Activated T-cell treated with anti-CD3 and anti-CD28 coated beads, Interleukin-2, amount 50 U/mL, for 72 hours (primary cell): ENCODE data around the gene PLA2G7. TPM values are rescaled to one million over a fixed set of nuclear protein-coding genes. Genes with fewer than 3 reads are reported as not detected.

Experiments used
- ATAC-seq, 2 donors: fragments of 150-1000 bp; cut with Tn5 transposase; replicated peaks in 1 of 2; 2 replicates each; pipeline ENCODE4 v1.10.0; 2021; ENCODE audit warnings: moderate library complexity in 2 of 2, mild to moderate bottlenecking in 1 of 2
- DNase-seq, 2 donors: peaks; one replicate each; pipeline ENCODE4 v3.0.0; 2021 to 2022; ENCODE audit warnings: mixed read lengths in 1 of 2
- H3K27ac Mint-ChIP-seq: one replicate; pipeline ENCODE4 v1.8.0; 2022; ENCODE audit warnings: mild to moderate bottlenecking, moderate library complexity, mixed read lengths
- H3K27me3 Mint-ChIP-seq: one replicate; pipeline ENCODE4 v1.8.0; 2022; ENCODE audit warnings: low read depth, mixed read lengths
- H3K36me3 Mint-ChIP-seq, 2 donors: one replicate each; pipeline ENCODE4 v1.8.0; 2022; ENCODE audit warnings: mixed read lengths in 2 of 2, mild to moderate bottlenecking in 1 of 2; ENCODE audit not compliant: insufficient read depth in 2 of 2
- H3K4me1 Mint-ChIP-seq: one replicate; pipeline ENCODE4 v1.8.0; 2022; ENCODE audit warnings: low read depth, mixed read lengths
- H3K4me3 Mint-ChIP-seq, 2 donors: one replicate each; pipeline ENCODE4 v1.8.0; 2022; ENCODE audit warnings: mild to moderate bottlenecking in 2 of 2, mixed read lengths in 2 of 2, moderate library complexity in 2 of 2
- H3K9me3 Mint-ChIP-seq, 2 donors: one replicate each; pipeline ENCODE4 v1.8.0; 2022; ENCODE audit warnings: mixed read lengths in 2 of 2
- total RNA-seq, 2 donors: library from RNA; stranded (reverse); gene quantifications; one replicate each; pipeline ENCODE4 v1.2.3, GENCODE V29; 2022

PLA2G7 gene
- total RNA-seq, 2 donors from 2014 or later = not detected

DNA sequence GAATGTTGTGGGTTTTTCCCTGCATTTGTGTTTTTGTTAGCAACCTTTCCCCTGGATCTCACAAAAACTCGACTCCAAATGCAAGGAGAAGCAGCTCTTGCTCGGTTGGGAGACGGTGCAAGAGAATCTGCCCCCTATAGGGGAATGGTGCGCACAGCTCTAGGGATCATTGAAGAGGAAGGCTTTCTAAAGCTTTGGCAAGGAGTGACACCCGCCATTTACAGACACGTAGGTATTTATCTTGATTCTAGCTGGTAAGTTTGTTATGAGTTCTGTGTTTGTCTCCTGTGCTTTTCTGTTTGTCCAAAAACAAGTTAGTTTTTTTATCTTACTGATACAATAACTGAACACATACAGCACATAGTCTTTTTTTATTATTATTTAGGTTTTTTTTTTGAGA is 79.4 kb downstream of the PLA2G7 start:
- Mint-ChIP-seq H3K27ac (no peak overlapping the region), H3K27me3 (peaks cover 31% of the 10 kb centered on the region), H3K36me3 (no peaks in the 10 kb centered on the region), H3K4me1 (peaks cover 15% of the 10 kb centered on the region), H3K4me3 (no peak overlapping the region), H3K9me3 (no peaks in the 10 kb centered on the region)
- ATAC-seq (no peak), DNase-seq (no peak)

Other genes with a start within 250 kb of the PLA2G7 start
- gene RCAN2, start 243.9 kb downstream of the PLA2G7 start, total RNA-seq = 1 to 10 TPM; 1.3 to 7.4 TPM
- not detected for gene CYP39A1, start 82.6 kb downstream of the PLA2G7 start, total RNA-seq
- 1 to 10 TPM; 1.1 to 2.5 TPM for gene SLC25A27, start 82.4 kb downstream of the PLA2G7 start, total RNA-seq
- gene TDRD6, start 47.5 kb downstream of the PLA2G7 start, total RNA-seq = not detected
- not detected for gene ANKRD66, start 11.6 kb upstream of the PLA2G7 start, total RNA-seq
- gene MEP1A, start 58.0 kb upstream of the PLA2G7 start, total RNA-seq = not detected
- not detected for gene ADGRF5, start 186.6 kb upstream of the PLA2G7 start, total RNA-seq